HepG2 (cell line): Measurements from ENCODE around the gene OR2F2. TPM values are rescaled to one million over a fixed set of nuclear protein-coding genes. Genes with fewer than 3 reads are reported as not detected.
A peak's percentile ranks its signal among the peaks of the same experiment; 100 is the strongest.

Source experiments
- CAMTA2 ChIP-seq: sonication (generic); formaldehyde crosslinking; IDR thresholded peaks from 2 replicates; pipeline ENCODE4 v1.4.0; 2020; ENCODE audit warnings: mild to moderate bottlenecking, missing genetic modification reagents, borderline replicate concordance
- IKZF1 ChIP-seq: fragments of 450-650 bp; IDR thresholded peaks from 2 replicates; pipeline ENCODE4 v1.7.1; 2016
- REXO4 ChIP-seq: sonication (generic); formaldehyde crosslinking; IDR thresholded peaks from 2 replicates; pipeline ENCODE4 v1.8.0; 2022; ENCODE audit warnings: missing genetic modification reagents, mild to moderate bottlenecking, borderline replicate concordance
- SETDB1 ChIP-seq: sonication (generic); formaldehyde crosslinking; IDR thresholded peaks from 2 replicates; pipeline ENCODE4 v1.5.1; 2020; ENCODE audit warnings: missing genetic modification reagents, mild to moderate bottlenecking, borderline replicate concordance
- SP5 ChIP-seq: IDR thresholded peaks from 2 replicates; pipeline ENCODE4 v1.6.1; 2016; ENCODE audit warnings: low read depth, borderline replicate concordance
- SYNCRIP ChIP-seq: fragments of 200-400 bp; formaldehyde crosslinking; IDR thresholded peaks from 2 replicates; pipeline ENCODE4 v1.6.1; 2018; ENCODE audit warnings: mild to moderate bottlenecking, low read depth, low read length; ENCODE audit not compliant: insufficient read depth
- USF2 ChIP-seq, 2 experiments: sonication (generic) in 1 of 2; formaldehyde crosslinking in 1 of 2; IDR thresholded peaks; 2 replicates each; pipeline versions ENCODE4 v1.5.1 to v1.6.1; 2011 to 2020; ENCODE audit warnings: borderline replicate concordance in 1 of 2, low read depth in 1 of 2, low read length in 1 of 2, mild to moderate bottlenecking in 1 of 2, missing genetic modification reagents in 1 of 2, moderate library complexity in 1 of 2
- ZMYM2 ChIP-seq: sonication (generic); formaldehyde crosslinking; IDR thresholded peaks from 2 replicates; pipeline ENCODE4 v1.8.0; 2022; ENCODE audit warnings: mild to moderate bottlenecking, missing genetic modification reagents
- ZNF335 ChIP-seq: sonication (generic); formaldehyde crosslinking; IDR thresholded peaks from 2 replicates; pipeline ENCODE4 v1.4.0; 2020; ENCODE audit warnings: missing genetic modification reagents
- ZNF616 ChIP-seq: sonication (generic); formaldehyde crosslinking; IDR thresholded peaks from 2 replicates; pipeline ENCODE4 v1.5.0; 2020; ENCODE audit warnings: low read depth, mild to moderate bottlenecking, missing genetic modification reagents
- ZNF674 ChIP-seq: sonication (generic); formaldehyde crosslinking; IDR thresholded peaks from 2 replicates; pipeline ENCODE4 v1.5.0; 2020; ENCODE audit warnings: low read depth, mild to moderate bottlenecking, missing genetic modification reagents
- ZNF737 ChIP-seq: sonication (generic); formaldehyde crosslinking; IDR thresholded peaks from 2 replicates; pipeline ENCODE4 v1.5.0; 2020; ENCODE audit warnings: missing genetic modification reagents, mild to moderate bottlenecking, borderline replicate concordance
- polyA plus RNA-seq, 8 experiments: library from polyadenylated mRNA; depleted of rRNA in 3 of 8; stranded (reverse) in 7 of 8; unstranded in 1 of 8; fragments of >200 nt; fragmentation: Illumina TruSeq in 4 of 8; extraction: Trizol in 4 of 8; gene quantifications; 2 replicates each; pipeline versions ENCODE4 v1.2.1 to v1.2.3, GENCODE V29; 2011 to 2016; ENCODE audit warnings: low read depth in 4 of 8, missing spikeins in 1 of 8, mixed read lengths in 1 of 8; ENCODE audit not compliant: insufficient read depth in 1 of 8
- total RNA-seq, 5 experiments: library from RNA; depleted of rRNA; stranded (reverse); fragments of >200 nt; fragmentation: Illumina TruSeq; extraction: Trizol; gene quantifications; 2 replicates each; pipeline ENCODE4 v1.2.3, GENCODE V29; 2016; ENCODE audit warnings: low read depth in 1 of 5
- TF ChIP-seq, protein P1 (sequence below): sonication (generic); formaldehyde crosslinking; IDR thresholded peaks from 2 replicates; pipeline ENCODE4 v1.5.1; 2020; ENCODE audit warnings: mild to moderate bottlenecking, missing genetic modification reagents, borderline replicate concordance
- TF ChIP-seq, protein P2 (sequence below): sonication (generic); formaldehyde crosslinking; IDR thresholded peaks from 2 replicates; pipeline ENCODE4 v1.4.0; 2020; ENCODE audit warnings: missing genetic modification reagents
- TF ChIP-seq, protein P3 (sequence below): sonication (generic); formaldehyde crosslinking; IDR thresholded peaks from 2 replicates; pipeline ENCODE4 v1.4.0; 2020; ENCODE audit warnings: missing genetic modification reagents, borderline replicate concordance
- TF ChIP-seq, protein P4 (sequence below): sonication (generic); formaldehyde crosslinking; IDR thresholded peaks from 2 replicates; pipeline ENCODE4 v1.4.0; 2020; ENCODE audit warnings: missing genetic modification reagents

Gene OR2F2
- total and polyA plus RNA-seq, 2 of the 13 experiments (the other 11 are each of a cell fraction or from before 2014, with no cell fraction given): 0.13 TPM; not detected in 1

DNA sequence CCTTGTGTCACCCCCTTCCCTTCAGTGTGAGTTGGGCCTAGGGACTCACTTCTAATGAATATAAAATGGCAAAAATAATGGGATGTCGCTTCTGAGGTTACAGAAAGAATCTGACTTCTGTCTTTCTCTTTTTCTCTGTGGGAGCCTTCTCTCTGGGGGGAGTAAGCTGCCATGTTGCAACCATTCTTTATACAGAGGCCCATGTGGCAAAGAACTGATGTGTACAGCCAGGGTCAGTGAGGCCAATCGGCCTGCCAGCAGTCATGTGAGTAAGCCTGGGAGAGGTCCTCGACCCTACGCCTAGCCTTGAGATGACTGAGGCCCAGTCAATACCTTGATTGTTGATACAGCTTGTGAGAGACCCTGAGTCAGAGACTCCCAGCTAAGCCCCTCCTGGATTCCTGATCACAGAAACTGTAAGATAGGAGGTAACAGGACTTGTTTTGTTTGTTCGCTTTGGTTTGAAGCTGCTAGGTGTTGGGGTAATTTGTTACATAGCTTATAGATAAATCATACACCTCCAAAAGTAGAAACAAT lies 34.7 kb upstream of the OR2F2 start (continued):
- TF ChIP-seq, protein P1, sequence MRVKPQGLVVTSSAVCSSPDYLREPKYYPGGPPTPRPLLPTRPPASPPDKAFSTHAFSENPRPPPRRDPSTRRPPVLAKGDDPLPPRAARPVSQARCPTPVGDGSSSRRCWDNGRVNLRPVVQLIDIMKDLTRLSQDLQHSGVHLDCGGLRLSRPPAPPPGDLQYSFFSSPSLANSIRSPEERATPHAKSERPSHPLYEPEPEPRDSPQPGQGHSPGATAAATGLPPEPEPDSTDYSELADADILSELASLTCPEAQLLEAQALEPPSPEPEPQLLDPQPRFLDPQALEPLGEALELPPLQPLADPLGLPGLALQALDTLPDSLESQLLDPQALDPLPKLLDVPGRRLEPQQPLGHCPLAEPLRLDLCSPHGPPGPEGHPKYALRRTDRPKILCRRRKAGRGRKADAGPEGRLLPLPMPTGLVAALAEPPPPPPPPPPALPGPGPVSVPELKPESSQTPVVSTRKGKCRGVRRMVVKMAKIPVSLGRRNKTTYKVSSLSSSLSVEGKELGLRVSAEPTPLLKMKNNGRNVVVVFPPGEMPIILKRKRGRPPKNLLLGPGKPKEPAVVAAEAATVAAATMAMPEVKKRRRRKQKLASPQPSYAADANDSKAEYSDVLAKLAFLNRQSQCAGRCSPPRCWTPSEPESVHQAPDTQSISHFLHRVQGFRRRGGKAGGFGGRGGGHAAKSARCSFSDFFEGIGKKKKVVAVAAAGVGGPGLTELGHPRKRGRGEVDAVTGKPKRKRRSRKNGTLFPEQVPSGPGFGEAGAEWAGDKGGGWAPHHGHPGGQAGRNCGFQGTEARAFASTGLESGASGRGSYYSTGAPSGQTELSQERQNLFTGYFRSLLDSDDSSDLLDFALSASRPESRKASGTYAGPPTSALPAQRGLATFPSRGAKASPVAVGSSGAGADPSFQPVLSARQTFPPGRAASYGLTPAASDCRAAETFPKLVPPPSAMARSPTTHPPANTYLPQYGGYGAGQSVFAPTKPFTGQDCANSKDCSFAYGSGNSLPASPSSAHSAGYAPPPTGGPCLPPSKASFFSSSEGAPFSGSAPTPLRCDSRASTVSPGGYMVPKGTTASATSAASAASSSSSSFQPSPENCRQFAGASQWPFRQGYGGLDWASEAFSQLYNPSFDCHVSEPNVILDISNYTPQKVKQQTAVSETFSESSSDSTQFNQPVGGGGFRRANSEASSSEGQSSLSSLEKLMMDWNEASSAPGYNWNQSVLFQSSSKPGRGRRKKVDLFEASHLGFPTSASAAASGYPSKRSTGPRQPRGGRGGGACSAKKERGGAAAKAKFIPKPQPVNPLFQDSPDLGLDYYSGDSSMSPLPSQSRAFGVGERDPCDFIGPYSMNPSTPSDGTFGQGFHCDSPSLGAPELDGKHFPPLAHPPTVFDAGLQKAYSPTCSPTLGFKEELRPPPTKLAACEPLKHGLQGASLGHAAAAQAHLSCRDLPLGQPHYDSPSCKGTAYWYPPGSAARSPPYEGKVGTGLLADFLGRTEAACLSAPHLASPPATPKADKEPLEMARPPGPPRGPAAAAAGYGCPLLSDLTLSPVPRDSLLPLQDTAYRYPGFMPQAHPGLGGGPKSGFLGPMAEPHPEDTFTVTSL (CRISPR knock-in tag): no peak
- TF ChIP-seq SYNCRIP (no peak), ZNF616 (CRISPR knock-in tag) (no peak), USF2 (IDR thresholded peaks at IDR 0.05; ENCODE audit: low read depth, low read length) (peak; percentile 42; the same call in 1 of the 2 replicates), USF2 (CRISPR knock-in tag; IDR thresholded peaks at IDR 0.05; ENCODE audit: borderline replicate concordance) (peak; percentile 56; the same call in 1 of the 2 replicates), SETDB1 (CRISPR knock-in tag) (no peak), ZNF335 (CRISPR knock-in tag) (no peak), CAMTA2 (CRISPR knock-in tag) (no peak), ZNF674 (CRISPR knock-in tag) (no peak), ZNF737 (CRISPR knock-in tag) (no peak), IKZF1 (no peak), REXO4 (CRISPR knock-in tag) (no peak), SP5 (CRISPR knock-in tag) (peak; percentile 77), ZMYM2 (CRISPR knock-in tag) (no peak)
- TF ChIP-seq, protein P2, sequence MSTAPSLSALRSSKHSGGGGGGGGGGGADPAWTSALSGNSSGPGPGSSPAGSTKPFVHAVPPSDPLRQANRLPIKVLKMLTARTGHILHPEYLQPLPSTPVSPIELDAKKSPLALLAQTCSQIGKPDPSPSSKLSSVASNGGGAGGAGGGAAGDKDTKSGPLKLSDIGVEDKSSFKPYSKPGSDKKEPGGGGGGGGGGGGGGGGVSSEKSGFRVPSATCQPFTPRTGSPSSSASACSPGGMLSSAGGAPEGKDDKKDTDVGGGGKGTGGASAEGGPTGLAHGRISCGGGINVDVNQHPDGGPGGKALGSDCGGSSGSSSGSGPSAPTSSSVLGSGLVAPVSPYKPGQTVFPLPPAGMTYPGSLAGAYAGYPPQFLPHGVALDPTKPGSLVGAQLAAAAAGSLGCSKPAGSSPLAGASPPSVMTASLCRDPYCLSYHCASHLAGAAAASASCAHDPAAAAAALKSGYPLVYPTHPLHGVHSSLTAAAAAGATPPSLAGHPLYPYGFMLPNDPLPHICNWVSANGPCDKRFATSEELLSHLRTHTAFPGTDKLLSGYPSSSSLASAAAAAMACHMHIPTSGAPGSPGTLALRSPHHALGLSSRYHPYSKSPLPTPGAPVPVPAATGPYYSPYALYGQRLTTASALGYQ (CRISPR knock-in tag): no peak
- TF ChIP-seq, protein P3, sequence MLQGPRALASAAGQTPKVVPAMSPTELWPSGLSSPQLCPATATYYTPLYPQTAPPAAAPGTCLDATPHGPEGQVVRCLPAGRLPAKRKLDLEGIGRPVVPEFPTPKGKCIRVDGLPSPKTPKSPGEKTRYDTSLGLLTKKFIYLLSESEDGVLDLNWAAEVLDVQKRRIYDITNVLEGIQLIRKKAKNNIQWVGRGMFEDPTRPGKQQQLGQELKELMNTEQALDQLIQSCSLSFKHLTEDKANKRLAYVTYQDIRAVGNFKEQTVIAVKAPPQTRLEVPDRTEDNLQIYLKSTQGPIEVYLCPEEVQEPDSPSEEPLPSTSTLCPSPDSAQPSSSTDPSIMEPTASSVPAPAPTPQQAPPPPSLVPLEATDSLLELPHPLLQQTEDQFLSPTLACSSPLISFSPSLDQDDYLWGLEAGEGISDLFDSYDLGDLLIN (CRISPR knock-in tag): no peak
- TF ChIP-seq, protein P4, sequence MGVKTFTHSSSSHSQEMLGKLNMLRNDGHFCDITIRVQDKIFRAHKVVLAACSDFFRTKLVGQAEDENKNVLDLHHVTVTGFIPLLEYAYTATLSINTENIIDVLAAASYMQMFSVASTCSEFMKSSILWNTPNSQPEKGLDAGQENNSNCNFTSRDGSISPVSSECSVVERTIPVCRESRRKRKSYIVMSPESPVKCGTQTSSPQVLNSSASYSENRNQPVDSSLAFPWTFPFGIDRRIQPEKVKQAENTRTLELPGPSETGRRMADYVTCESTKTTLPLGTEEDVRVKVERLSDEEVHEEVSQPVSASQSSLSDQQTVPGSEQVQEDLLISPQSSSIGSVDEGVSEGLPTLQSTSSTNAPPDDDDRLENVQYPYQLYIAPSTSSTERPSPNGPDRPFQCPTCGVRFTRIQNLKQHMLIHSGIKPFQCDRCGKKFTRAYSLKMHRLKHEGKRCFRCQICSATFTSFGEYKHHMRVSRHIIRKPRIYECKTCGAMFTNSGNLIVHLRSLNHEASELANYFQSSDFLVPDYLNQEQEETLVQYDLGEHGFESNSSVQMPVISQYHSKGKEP (CRISPR knock-in tag): no peak
